Epithelial cell of proximal tubule (primary cell): ENCODE measurements around the gene CFAP251. TPM values are rescaled to one million over a fixed set of nuclear protein-coding genes. Genes with fewer than 3 reads are reported as not detected.

ENCODE experiments used
- DNase-seq: peaks from one replicate; pipeline ENCODE4 v3.0.0-alpha.2; 2011; ENCODE audit warnings: low read depth
- H3K4me3 ChIP-seq: 2 replicates; pipeline ENCODE4 v1.5.1; 2011; ENCODE audit warnings: low read depth, mild to moderate bottlenecking, low read length
- CTCF ChIP-seq: conservative IDR thresholded peaks from 2 replicates; pipeline ENCODE4 v1.5.1; 2012; ENCODE audit warnings: low read depth, mild to moderate bottlenecking, low read length
- total RNA-seq: library from RNA; depleted of rRNA; stranded (reverse); fragments of >200 nt; gene quantifications from 2 replicates; pipeline ENCODE4 v1.2.3, GENCODE V29; 2015

CFAP251 gene
- total RNA-seq, 1 donor from 2014 or later = 4.6 TPM

DNA sequence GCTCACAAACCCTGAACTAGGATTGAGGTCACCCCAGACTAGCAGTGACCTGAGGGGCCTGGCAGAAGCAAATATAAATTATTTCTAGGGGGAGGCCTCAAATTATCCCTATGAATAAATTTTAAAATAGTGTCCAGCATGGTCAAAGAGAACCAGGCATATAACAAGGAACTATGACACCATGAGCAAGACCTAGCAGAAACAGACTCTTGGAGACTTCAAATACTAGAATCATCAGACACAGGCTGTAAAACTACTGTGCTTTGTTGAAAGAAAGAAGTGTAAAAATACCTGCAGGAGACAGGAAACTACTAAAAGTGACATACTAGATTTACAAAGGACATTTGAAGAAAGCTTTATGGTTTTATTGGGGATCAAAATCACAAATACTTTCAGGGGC, 100.1 kb downstream of the CFAP251 start:
- no peak for DNase-seq

DNA sequence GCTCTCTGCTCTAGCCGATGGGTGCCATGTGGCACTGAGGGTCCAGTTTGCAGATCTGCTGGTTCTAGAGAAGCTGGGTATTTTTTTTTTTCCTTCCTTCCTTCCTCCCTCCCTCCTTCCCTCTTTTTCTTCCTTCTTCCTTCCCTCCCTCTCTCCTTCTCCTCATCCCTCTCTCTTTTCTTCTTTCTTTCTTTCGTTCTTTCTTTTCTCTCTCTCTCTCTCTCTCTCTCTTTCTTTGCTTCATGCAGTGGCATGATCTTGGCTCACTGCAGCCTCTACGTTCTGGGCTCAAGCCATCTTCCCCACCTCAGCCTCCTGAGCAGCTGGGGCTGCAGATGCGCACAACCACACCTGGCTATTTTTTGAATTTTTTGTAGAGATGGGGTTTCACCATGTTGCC, 100.5 kb downstream of the CFAP251 start:
- TF ChIP-seq CTCF = no peak
- DNase-seq = no peak
- no peak overlapping the region for H3K4me3 ChIP-seq

More for the DNA sequence above, 100.1 kb downstream of the CFAP251 start:
- TF ChIP-seq CTCF = no peak
- H3K4me3 ChIP-seq = no peak overlapping the region

- DNase-seq = no peak
- TF ChIP-seq CTCF = no peak
- peak overlapping the region; percentile 70 for H3K4me3 ChIP-seq
These were observed 102.4 kb downstream of the CFAP251 start for GRCh38 chr12:122020795-122021192.

DNA sequence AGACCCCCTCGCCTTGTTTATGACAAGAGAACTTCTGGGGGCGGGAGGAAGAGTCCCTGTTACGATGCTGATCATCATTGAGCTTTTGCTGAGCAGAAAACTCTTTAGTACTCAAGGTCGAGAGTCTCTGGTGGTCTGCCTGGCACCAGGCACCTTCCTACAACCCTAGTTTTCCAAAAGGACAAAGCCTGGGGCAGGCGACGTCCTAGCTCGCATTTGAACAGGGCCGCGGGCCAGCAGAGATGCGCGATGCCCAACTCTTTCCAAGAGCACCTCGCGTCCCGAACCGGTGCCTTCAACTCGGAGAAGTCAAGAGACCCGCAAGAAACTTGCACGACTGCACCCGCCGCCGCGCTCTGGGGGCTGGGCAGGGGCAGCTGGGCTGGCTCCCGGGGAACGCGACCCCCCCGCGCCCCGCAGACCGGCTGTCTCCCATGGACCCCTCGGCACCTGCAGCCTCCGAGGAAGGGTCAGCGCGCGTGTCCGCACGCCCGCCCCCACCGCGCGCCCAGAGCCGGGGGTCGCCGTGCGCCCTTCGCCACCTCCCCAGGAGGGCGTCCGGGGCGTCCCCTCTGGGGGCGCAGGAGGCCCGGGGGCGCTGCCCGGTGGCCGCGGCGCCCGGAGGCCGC, 102.9 kb downstream of the CFAP251 start:
- H3K4me3 ChIP-seq = peak overlapping the region; percentile 70
- no peak for DNase-seq
- TF ChIP-seq CTCF = no peak

- H3K4me3 ChIP-seq = peak within 1 kb of the TSS; percentile 71
- no peak for TF ChIP-seq CTCF
- DNase-seq = no peak
These were observed 103.5 kb downstream of the CFAP251 start, which contains the start of gene BCL7A for GRCh38 chr12:122021822-122022392. BCL7A (plus strand) TSS chr12:122021884; CDS start chr12:122022092, 208 bp downstream.

- peak overlapping the region; percentile 71 for H3K4me3 ChIP-seq
- DNase-seq = no peak
- no peak for TF ChIP-seq CTCF
These were observed 104.3 kb downstream of the CFAP251 start for GRCh38 chr12:122022393-122023338.
